K562 (cell line): ENCODE results near the gene RGS13.

ENCODE experiments used
- CBX2 ChIP-seq: fragments of 200-600 bp; sonication (generic); IDR thresholded peaks from one replicate; pipeline ENCODE4 v1.6.1; 2012; ENCODE audit warnings: mild to moderate bottlenecking, low read length, inconsistent platforms; ENCODE audit not compliant: insufficient read depth, poor library complexity, severe bottlenecking
- EZH2 ChIP-seq: IDR thresholded peaks from 2 replicates; pipeline ENCODE4 v1.6.1; 2012; ENCODE audit warnings: low read depth, mild to moderate bottlenecking, inconsistent platforms, low read length, borderline replicate concordance
- FOXP1 ChIP-seq: sonication (generic); formaldehyde crosslinking; IDR thresholded peaks from 2 replicates; pipeline ENCODE4 v1.8.0; 2022; ENCODE audit warnings: mild to moderate bottlenecking, missing genetic modification reagents
- HNRNPL ChIP-seq: fragments of 200-400 bp; formaldehyde crosslinking; IDR thresholded peaks from 2 replicates; pipeline ENCODE4 v1.6.1; 2017; ENCODE audit warnings: low read depth, mild to moderate bottlenecking, low read length
- PHF8 ChIP-seq: fragments of 200-600 bp; sonication (generic); IDR thresholded peaks from 2 replicates; pipeline ENCODE4 v1.6.1; 2012; ENCODE audit warnings: mixed run types, mild to moderate bottlenecking, inconsistent platforms, low read length, moderate library complexity, borderline replicate concordance
- POLR2A ChIP-seq: fragments of 450-650 bp; conservative IDR thresholded peaks from 2 replicates; pipeline ENCODE4 v1.6.1; 2016
- POLR2AphosphoS5 ChIP-seq: IDR thresholded peaks from 2 replicates; pipeline ENCODE4 v1.6.1; 2011; ENCODE audit warnings: mild to moderate bottlenecking, low read depth, low read length, moderate library complexity; ENCODE audit not compliant: control insufficient read depth, insufficient read depth
- RNF2 ChIP-seq: sonication (generic); IDR thresholded peaks from 2 replicates; pipeline ENCODE4 v1.6.1; 2016
- SPI1 ChIP-seq: IDR thresholded peaks from 2 replicates; pipeline ENCODE4 v1.6.1; 2011; ENCODE audit warnings: low read depth, low read length, control low read depth, borderline replicate concordance
- TF ChIP-seq, protein P1 (sequence below), 3 experiments: IDR thresholded peaks in 2 of 3; conservative IDR thresholded peaks in 1 of 3; 2 replicates each; pipeline ENCODE4 v1.5.1; 2011 to 2012; ENCODE audit warnings: low read length in 3 of 3, mild to moderate bottlenecking in 3 of 3, control low read depth in 2 of 3, improper control_type of control experiment in 1 of 3, inconsistent platforms in 1 of 3, low read depth in 1 of 3, mixed read lengths in 1 of 3, moderate library complexity in 1 of 3; ENCODE audit not compliant: insufficient read depth in 2 of 3
- TF ChIP-seq, protein P2 (sequence below): sonication (generic); formaldehyde crosslinking; IDR thresholded peaks from 2 replicates; pipeline ENCODE4 v1.9.0; 2022; ENCODE audit warnings: mild to moderate bottlenecking, missing genetic modification reagents

DNA sequence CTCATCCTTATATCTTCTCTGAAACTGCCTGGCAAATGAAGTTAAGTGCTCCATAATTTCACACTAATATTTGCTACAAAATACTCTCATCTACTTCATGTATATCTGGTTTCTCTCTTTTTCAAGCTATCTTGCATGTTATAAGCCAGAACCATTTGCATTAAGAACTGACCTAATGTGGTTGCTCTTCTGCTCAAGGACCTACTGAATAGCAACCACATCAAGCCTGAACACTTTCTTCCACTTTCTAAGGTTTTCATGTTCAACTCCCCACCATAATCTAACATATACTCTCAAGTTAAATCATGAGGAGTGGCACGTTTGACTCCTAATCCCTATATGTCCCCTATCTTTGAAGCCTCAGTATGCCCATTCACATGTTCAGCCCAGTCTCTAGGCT is 33.2 kb upstream of the RGS13 start:
- TF ChIP-seq, protein P1, sequence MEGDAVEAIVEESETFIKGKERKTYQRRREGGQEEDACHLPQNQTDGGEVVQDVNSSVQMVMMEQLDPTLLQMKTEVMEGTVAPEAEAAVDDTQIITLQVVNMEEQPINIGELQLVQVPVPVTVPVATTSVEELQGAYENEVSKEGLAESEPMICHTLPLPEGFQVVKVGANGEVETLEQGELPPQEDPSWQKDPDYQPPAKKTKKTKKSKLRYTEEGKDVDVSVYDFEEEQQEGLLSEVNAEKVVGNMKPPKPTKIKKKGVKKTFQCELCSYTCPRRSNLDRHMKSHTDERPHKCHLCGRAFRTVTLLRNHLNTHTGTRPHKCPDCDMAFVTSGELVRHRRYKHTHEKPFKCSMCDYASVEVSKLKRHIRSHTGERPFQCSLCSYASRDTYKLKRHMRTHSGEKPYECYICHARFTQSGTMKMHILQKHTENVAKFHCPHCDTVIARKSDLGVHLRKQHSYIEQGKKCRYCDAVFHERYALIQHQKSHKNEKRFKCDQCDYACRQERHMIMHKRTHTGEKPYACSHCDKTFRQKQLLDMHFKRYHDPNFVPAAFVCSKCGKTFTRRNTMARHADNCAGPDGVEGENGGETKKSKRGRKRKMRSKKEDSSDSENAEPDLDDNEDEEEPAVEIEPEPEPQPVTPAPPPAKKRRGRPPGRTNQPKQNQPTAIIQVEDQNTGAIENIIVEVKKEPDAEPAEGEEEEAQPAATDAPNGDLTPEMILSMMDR (IDR thresholded peaks at IDR 0.05 in 2 of 3, conservative IDR thresholded peaks at IDR 0.05 in 1 of 3; ENCODE audit: insufficient read depth in 2 of 3, low read depth in 1 of 3, low read length in 3 of 3), result no peak
- no peak for TF ChIP-seq FOXP1
- TF ChIP-seq POLR2A, result no peak
- TF ChIP-seq POLR2AphosphoS5, result no peak
- TF ChIP-seq CBX2, result no peak
- TF ChIP-seq, protein P2, sequence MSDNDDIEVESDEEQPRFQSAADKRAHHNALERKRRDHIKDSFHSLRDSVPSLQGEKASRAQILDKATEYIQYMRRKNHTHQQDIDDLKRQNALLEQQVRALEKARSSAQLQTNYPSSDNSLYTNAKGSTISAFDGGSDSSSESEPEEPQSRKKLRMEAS (CRISPR knock-in tag), result no peak
- TF ChIP-seq SPI1, result no peak
- no peak for TF ChIP-seq EZH2
- TF ChIP-seq HNRNPL, result no peak
- no peak for TF ChIP-seq RNF2
- no peak for TF ChIP-seq PHF8
